ENCODE results near the gene TM7SF2. TPM values are rescaled to one million over a fixed set of nuclear protein-coding genes. Genes with fewer than 3 reads are reported as not detected.
A peak's percentile ranks its signal among the peaks of the same experiment; 100 is the strongest.

The TM7SF2 gene
- total and polyA plus RNA-seq, 2 of the 13 experiments (the other 11 are each of a cell fraction or from before 2014, with no cell fraction given): 56.0 to 66.9 TPM

DNA sequence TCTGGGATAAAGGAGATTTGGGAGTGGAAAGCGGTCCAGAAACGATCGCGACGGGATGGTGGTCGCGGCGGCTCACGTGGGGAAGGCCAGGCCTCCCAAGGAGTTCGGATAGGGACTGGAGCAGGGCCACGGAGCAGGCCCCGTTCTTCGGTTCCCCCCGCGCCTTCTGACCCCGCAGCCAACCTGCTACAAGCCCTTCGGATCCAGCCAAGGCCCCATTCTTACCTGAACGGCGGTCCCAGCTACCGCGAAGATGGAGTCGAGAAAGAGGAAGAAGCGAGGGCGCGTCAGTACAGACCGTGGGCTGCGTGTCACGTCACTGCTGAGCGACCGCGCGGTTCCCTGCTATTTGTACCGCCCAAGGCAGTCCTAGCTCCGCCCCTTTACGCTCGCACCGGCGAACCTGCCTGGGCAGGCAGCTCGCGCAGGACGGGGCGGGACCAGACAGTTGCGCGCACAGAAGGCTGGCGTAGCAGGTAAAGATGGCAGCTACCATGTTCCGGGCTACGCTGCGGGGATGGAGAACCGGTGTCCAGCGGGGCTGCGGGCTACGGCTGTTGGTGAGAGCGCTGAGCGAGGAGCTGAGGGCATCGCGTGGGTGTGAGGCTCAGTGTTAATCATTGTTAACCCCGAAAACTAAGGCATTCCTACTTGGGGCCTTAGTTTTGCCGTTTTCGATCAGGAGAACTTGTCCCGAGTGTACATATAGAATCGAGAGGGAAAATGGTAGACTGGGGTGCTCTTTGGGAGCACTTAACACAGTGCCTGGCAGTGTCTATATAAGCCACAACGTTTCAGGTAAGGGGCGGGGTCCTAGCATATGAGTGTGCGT, 10.4 kb downstream of the TM7SF2 start, which contains the start of the genes FAU and MRPL49 (continued):
- TF ChIP-seq SNAPC4 (CRISPR knock-in tag; IDR thresholded peaks at IDR 0.05) (peak; percentile 52; the same call in 1 of the 2 replicates), ZNF616 (CRISPR knock-in tag; IDR thresholded peaks at IDR 0.05; ENCODE audit: low read depth) (no peak), ATM (IDR thresholded peaks at IDR 0.05; ENCODE audit: borderline replicate concordance) (no peak), NAIF1 (CRISPR knock-in tag; IDR thresholded peaks at IDR 0.05; ENCODE audit: borderline replicate concordance) (no peak; the same call in 1 of the 2 replicates), XBP1 (CRISPR knock-in tag; IDR thresholded peaks at IDR 0.05) (peak; percentile 53; the same call in 1 of the 2 replicates), NKX3-1 (CRISPR knock-in tag; IDR thresholded peaks at IDR 0.05) (no peak), ZNF468 (CRISPR knock-in tag; IDR thresholded peaks at IDR 0.05) (no peak), ZEB1 (IDR thresholded peaks at IDR 0.05; ENCODE audit: insufficient replicate concordance, low read depth) (no peak), NR2F2 (IDR thresholded peaks at IDR 0.05; ENCODE audit: borderline replicate concordance, low read depth) (no peak), ZNF878 (CRISPR knock-in tag; IDR thresholded peaks at IDR 0.05) (no peak), SMAD3 (CRISPR knock-in tag; IDR thresholded peaks at IDR 0.05) (no peak; the same call in 1 of the 2 replicates), ZNF136 (CRISPR knock-in tag; IDR thresholded peaks at IDR 0.05; ENCODE audit: low read depth) (no peak), HIVEP1 (CRISPR knock-in tag; IDR thresholded peaks at IDR 0.05) (peak; percentile 85; the same call in 1 of the 2 replicates), SP2 (CRISPR knock-in tag; IDR thresholded peaks at IDR 0.05) (peak; percentile 37; the same call in 1 of the 2 replicates), DDIT3 (CRISPR knock-in tag; IDR thresholded peaks at IDR 0.05) (no peak)
- TF ChIP-seq, protein P1, sequence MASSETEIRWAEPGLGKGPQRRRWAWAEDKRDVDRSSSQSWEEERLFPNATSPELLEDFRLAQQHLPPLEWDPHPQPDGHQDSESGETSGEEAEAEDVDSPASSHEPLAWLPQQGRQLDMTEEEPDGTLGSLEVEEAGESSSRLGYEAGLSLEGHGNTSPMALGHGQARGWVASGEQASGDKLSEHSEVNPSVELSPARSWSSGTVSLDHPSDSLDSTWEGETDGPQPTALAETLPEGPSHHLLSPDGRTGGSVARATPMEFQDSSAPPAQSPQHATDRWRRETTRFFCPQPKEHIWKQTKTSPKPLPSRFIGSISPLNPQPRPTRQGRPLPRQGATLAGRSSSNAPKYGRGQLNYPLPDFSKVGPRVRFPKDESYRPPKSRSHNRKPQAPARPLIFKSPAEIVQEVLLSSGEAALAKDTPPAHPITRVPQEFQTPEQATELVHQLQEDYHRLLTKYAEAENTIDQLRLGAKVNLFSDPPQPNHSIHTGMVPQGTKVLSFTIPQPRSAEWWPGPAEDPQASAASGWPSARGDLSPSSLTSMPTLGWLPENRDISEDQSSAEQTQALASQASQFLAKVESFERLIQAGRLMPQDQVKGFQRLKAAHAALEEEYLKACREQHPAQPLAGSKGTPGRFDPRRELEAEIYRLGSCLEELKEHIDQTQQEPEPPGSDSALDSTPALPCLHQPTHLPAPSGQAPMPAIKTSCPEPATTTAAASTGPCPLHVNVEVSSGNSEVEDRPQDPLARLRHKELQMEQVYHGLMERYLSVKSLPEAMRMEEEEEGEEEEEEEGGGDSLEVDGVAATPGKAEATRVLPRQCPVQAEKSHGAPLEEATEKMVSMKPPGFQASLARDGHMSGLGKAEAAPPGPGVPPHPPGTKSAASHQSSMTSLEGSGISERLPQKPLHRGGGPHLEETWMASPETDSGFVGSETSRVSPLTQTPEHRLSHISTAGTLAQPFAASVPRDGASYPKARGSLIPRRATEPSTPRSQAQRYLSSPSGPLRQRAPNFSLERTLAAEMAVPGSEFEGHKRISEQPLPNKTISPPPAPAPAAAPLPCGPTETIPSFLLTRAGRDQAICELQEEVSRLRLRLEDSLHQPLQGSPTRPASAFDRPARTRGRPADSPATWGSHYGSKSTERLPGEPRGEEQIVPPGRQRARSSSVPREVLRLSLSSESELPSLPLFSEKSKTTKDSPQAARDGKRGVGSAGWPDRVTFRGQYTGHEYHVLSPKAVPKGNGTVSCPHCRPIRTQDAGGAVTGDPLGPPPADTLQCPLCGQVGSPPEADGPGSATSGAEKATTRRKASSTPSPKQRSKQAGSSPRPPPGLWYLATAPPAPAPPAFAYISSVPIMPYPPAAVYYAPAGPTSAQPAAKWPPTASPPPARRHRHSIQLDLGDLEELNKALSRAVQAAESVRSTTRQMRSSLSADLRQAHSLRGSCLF (CRISPR knock-in tag; IDR thresholded peaks at IDR 0.05; ENCODE audit: borderline replicate concordance): no peak
- TF ChIP-seq, protein P2, sequence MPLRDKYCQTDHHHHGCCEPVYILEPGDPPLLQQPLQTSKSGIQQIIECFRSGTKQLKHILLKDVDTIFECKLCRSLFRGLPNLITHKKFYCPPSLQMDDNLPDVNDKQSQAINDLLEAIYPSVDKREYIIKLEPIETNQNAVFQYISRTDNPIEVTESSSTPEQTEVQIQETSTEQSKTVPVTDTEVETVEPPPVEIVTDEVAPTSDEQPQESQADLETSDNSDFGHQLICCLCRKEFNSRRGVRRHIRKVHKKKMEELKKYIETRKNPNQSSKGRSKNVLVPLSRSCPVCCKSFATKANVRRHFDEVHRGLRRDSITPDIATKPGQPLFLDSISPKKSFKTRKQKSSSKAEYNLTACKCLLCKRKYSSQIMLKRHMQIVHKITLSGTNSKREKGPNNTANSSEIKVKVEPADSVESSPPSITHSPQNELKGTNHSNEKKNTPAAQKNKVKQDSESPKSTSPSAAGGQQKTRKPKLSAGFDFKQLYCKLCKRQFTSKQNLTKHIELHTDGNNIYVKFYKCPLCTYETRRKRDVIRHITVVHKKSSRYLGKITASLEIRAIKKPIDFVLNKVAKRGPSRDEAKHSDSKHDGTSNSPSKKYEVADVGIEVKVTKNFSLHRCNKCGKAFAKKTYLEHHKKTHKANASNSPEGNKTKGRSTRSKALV (CRISPR knock-in tag; IDR thresholded peaks at IDR 0.05): peak; percentile 38; the same call in 1 of the 2 replicates

All from HepG2 (cell line).